HG03108 (cell line): Measurements from ENCODE around the gene HERC4.
"Not testable (repeated sequence)": the region's sequence is repeated elsewhere in the genome, so short reads cannot be mapped to it uniquely, and the experiment has no call there.

Source experiments
- ATAC-seq: cut with Tn5 transposase; IDR thresholded peaks from one replicate; pipeline ENCODE4 v1.9.1; 2021; ENCODE audit warnings: moderate library complexity; ENCODE audit not compliant: unreplicated experiment

Gene HERC4

GRCh38 chr10:68049289-68050078 is 25.6 kb downstream of the HERC4 start:
- no peak for ATAC-seq

GRCh38 chr10:68047554-68048327 is 27.3 kb downstream of the HERC4 start:
- no peak for ATAC-seq

GRCh38 chr10:68047122-68047521 is 28.0 kb downstream of the HERC4 start:
- ATAC-seq: no peak

GRCh38 chr10:68046642-68047041 is 28.4 kb downstream of the HERC4 start:
- no peak for ATAC-seq

- no peak for ATAC-seq
Observed at GRCh38 chr10:68043030-68043429, 32.1 kb downstream of the HERC4 start.

- ATAC-seq: no peak
Observed at GRCh38 chr10:68032113-68032512, 43.0 kb downstream of the HERC4 start.

GRCh38 chr10:68027429-68027828 is 47.7 kb downstream of the HERC4 start:
- ATAC-seq: no peak

- ATAC-seq: no peak
Observed at GRCh38 chr10:68023292-68023691, 51.8 kb downstream of the HERC4 start.

- ATAC-seq: not testable (repeated sequence)
Observed at GRCh38 chr10:68022324-68022723, 52.8 kb downstream of the HERC4 start.

- ATAC-seq: not testable (repeated sequence)
Observed at GRCh38 chr10:68016519-68016918, 58.6 kb downstream of the HERC4 start.

- ATAC-seq: no peak
Observed at GRCh38 chr10:68010426-68010940, 64.6 kb downstream of the HERC4 start.

- no peak for ATAC-seq
Observed at GRCh38 chr10:68007356-68007755, 67.7 kb downstream of the HERC4 start.

- ATAC-seq: no peak
Observed at GRCh38 chr10:68001539-68001938, 73.5 kb downstream of the HERC4 start.

- ATAC-seq: no peak
Observed at GRCh38 chr10:68001000-68001399, 74.1 kb downstream of the HERC4 start.

- ATAC-seq: no peak
Observed at GRCh38 chr10:67990093-67990492, 85.0 kb downstream of the HERC4 start.

- ATAC-seq: no peak
Observed at GRCh38 chr10:67988606-67989005, 86.5 kb downstream of the HERC4 start.

GRCh38 chr10:67982603-67983002 is 92.5 kb downstream of the HERC4 start:
- ATAC-seq: not testable (repeated sequence)

GRCh38 chr10:67978749-67979148 is 96.3 kb downstream of the HERC4 start:
- ATAC-seq: no peak

GRCh38 chr10:67977251-67977650 is 97.8 kb downstream of the HERC4 start:
- no peak for ATAC-seq

GRCh38 chr10:67976292-67977245 is 98.5 kb downstream of the HERC4 start:
- no peak for ATAC-seq

GRCh38 chr10:67975871-67976270 is 99.2 kb downstream of the HERC4 start:
- no peak for ATAC-seq
